Caco-2 (cell line): ENCODE measurements around the gene PIK3C2G. TPM values are rescaled to one million over a fixed set of nuclear protein-coding genes. Genes with fewer than 3 reads are reported as not detected.

Source experiments
- BruUV-seq: library from RNA; stranded (reverse); fragments of 400-500 nt; replicated peaks from 2 replicates; lab custom pipeline; 2021; lab: Mats Ljungman, UMichigan
- CTCF ChIA-PET: fragments of 300-600 bp; sonication (Branson Sonifier 250); formaldehyde crosslinking; loops from one replicate; lab custom pipeline; 2022; ENCODE audit warnings: antibody characterized with exemption; lab: Charles Lee
- POLR2A ChIA-PET: fragments of 300-600 bp; sonication (Branson Sonifier 250); formaldehyde crosslinking; loops from one replicate; lab custom pipeline; 2022; ENCODE audit warnings: antibody characterized with exemption; lab: Charles Lee
- DNase-seq, 2 experiments: peaks; one replicate each; pipeline versions ENCODE4 v3.0.0 to v3.0.0-alpha.2; 2020 to 2022
- H3K27me3 ChIP-seq: replicated peaks from 2 replicates; pipeline ENCODE4 v1.6.0; 2011; ENCODE audit warnings: low read length; ENCODE audit not compliant: control insufficient read depth, insufficient read depth
- H3K36me3 ChIP-seq: 2 replicates; pipeline ENCODE4 v1.5.1; 2011; ENCODE audit warnings: low read length; ENCODE audit not compliant: control insufficient read depth, insufficient read depth
- H3K4me1 ChIP-seq: fragments of 250-450 bp; sonication (Bioruptor Pico); 2 replicates; pipeline ENCODE4 v1.5.1; 2020; ENCODE audit warnings: mild to moderate bottlenecking
- H3K4me3 ChIP-seq: 2 replicates; pipeline ENCODE4 v1.5.1; 2011; ENCODE audit warnings: low read depth, mild to moderate bottlenecking, control low read depth, low read length
- H3K9me3 ChIP-seq: fragments of 250-450 bp; sonication (Bioruptor Pico); 2 replicates; pipeline ENCODE4 v1.5.1; 2020; ENCODE audit warnings: mild to moderate bottlenecking, moderate library complexity
- H3K27ac Mint-ChIP-seq: one replicate; pipeline ENCODE4 v1.8.0; 2022; ENCODE audit warnings: mixed read lengths; ENCODE audit not compliant: unreplicated experiment
- H3K27me3 Mint-ChIP-seq: one replicate; pipeline ENCODE4 v1.8.0; 2022; ENCODE audit warnings: mixed read lengths; ENCODE audit not compliant: insufficient read depth, unreplicated experiment
- H3K36me3 Mint-ChIP-seq: one replicate; pipeline ENCODE4 v1.8.0; 2022; ENCODE audit warnings: mild to moderate bottlenecking, mixed read lengths; ENCODE audit not compliant: insufficient read depth, unreplicated experiment
- H3K4me1 Mint-ChIP-seq: one replicate; pipeline ENCODE4 v1.8.0; 2022; ENCODE audit warnings: low read depth, mixed read lengths; ENCODE audit not compliant: unreplicated experiment
- H3K4me3 Mint-ChIP-seq: one replicate; pipeline ENCODE4 v1.8.0; 2022; ENCODE audit warnings: mild to moderate bottlenecking, moderate library complexity, mixed read lengths; ENCODE audit not compliant: unreplicated experiment
- H3K9me3 Mint-ChIP-seq: one replicate; pipeline ENCODE4 v1.8.0; 2022; ENCODE audit warnings: mixed read lengths; ENCODE audit not compliant: unreplicated experiment
- CTCF ChIP-seq, 2 experiments: fragments of 200-600 bp in 1 of 2; IDR thresholded peaks; 1 replicate in 1 of 2; 2 replicates in 1 of 2; pipeline versions ENCODE4 v1.5.1 to v1.8.0; 2011 to 2022; ENCODE audit warnings: antibody characterized with exemption in 1 of 2, control low read depth in 1 of 2, inconsistent platforms in 1 of 2, low read depth in 1 of 2, low read length in 1 of 2, mild to moderate bottlenecking in 1 of 2, moderate library complexity in 1 of 2; ENCODE audit not compliant: insufficient read depth in 1 of 2, severe bottlenecking in 1 of 2, unreplicated experiment in 1 of 2
- intact Hi-C: fragments of 100-400 bp; cut with micrococcal nuclease; formaldehyde crosslinking; loops from one replicate; pipeline ENCODE4 v1.10.0; 2022; ENCODE audit not compliant: unreplicated experiment
- total RNA-seq: library from RNA; stranded (reverse); gene quantifications from 2 replicates; pipeline ENCODE4 v1.2.3, GENCODE V29; 2022

The PIK3C2G gene
- total RNA-seq, 1 experiment from 2014 or later, result not detected

GRCh38 chr12:18267427-18268099 is 6.2 kb downstream of the PIK3C2G start:
- Histone ChIP-seq H3K36me3 (no peaks in the 10 kb centered on the region), H3K4me1 (no peaks in the 10 kb centered on the region), H3K4me3 (no peak overlapping the region), H3K27me3 (no peaks in the 10 kb centered on the region), H3K9me3 (no peaks in the 10 kb centered on the region)
- intact Hi-C loops, result no loop called here
- peaks cover 16% of the 10 kb centered on the region for H3K27me3 Mint-ChIP-seq
- H3K4me3 Mint-ChIP-seq, result no peak overlapping the region
- no peaks in the 10 kb centered on the region for H3K36me3 Mint-ChIP-seq
- POLR2A ChIA-PET, result no interaction called here
- no peaks in the 10 kb centered on the region for H3K9me3 Mint-ChIP-seq
- no peak for DNase-seq
- no peaks in the 10 kb centered on the region for H3K4me1 Mint-ChIP-seq
- BruUV-seq, result no TSS peak
- H3K27ac Mint-ChIP-seq, result no peak overlapping the region
- CTCF ChIA-PET, result no interaction called here
- TF ChIP-seq CTCF (IDR thresholded peaks at IDR 0.05; ENCODE audit: insufficient read depth in 1 of 2, low read depth in 1 of 2, low read length in 1 of 2, severe bottlenecking in 1 of 2, unreplicated experiment in 1 of 2), result no peak

- Mint-ChIP-seq H3K36me3 (no peaks in the 10 kb centered on the region), H3K4me1 (no peaks in the 10 kb centered on the region), H3K9me3 (no peaks in the 10 kb centered on the region), H3K4me3 (no peak overlapping the region), H3K27me3 (peaks cover 16% of the 10 kb centered on the region), H3K27ac (no peak overlapping the region)
- POLR2A ChIA-PET, result no interaction called here
- no peak overlapping the region for H3K4me3 ChIP-seq
- CTCF ChIA-PET, result no interaction called here
- BruUV-seq, result no TSS peak
- DNase-seq, result no peak
- H3K27me3 ChIP-seq, result no peaks in the 10 kb centered on the region
- no peaks in the 10 kb centered on the region for H3K9me3 ChIP-seq
- no peaks in the 10 kb centered on the region for H3K4me1 ChIP-seq
- no peak for TF ChIP-seq CTCF (IDR thresholded peaks at IDR 0.05; ENCODE audit: insufficient read depth in 1 of 2, low read depth in 1 of 2, low read length in 1 of 2, severe bottlenecking in 1 of 2, unreplicated experiment in 1 of 2)
- intact Hi-C loops, result no loop called here
- no peaks in the 10 kb centered on the region for H3K36me3 ChIP-seq
These were observed 9.7 kb downstream of the PIK3C2G start for GRCh38 chr12:18270958-18271460.

- no peak for TF ChIP-seq CTCF (IDR thresholded peaks at IDR 0.05; ENCODE audit: insufficient read depth in 1 of 2, low read depth in 1 of 2, low read length in 1 of 2, severe bottlenecking in 1 of 2, unreplicated experiment in 1 of 2)
- H3K36me3 ChIP-seq, result no peaks in the 10 kb centered on the region
- Mint-ChIP-seq H3K9me3 (no peaks in the 10 kb centered on the region), H3K27me3 (peaks cover 5% of the 10 kb centered on the region), H3K4me1 (no peaks in the 10 kb centered on the region), H3K36me3 (no peaks in the 10 kb centered on the region), H3K4me3 (no peak overlapping the region), H3K27ac (no peak overlapping the region)
- ChIA-PET CTCF (no interaction called here), POLR2A (no interaction called here)
- BruUV-seq, result no TSS peak
- no peak overlapping the region for H3K4me3 ChIP-seq
- no peaks in the 10 kb centered on the region for H3K9me3 ChIP-seq
- H3K27me3 ChIP-seq, result no peaks in the 10 kb centered on the region
- DNase-seq, result no peak
- intact Hi-C loops, result no loop called here
- H3K4me1 ChIP-seq, result no peaks in the 10 kb centered on the region
These were observed 14.7 kb downstream of the PIK3C2G start for GRCh38 chr12:18275981-18276380.
